Fibroblast of lung (primary cell): ENCODE data around the gene CD300LB. TPM values are rescaled to one million over a fixed set of nuclear protein-coding genes. Genes with fewer than 3 reads are reported as not detected.

ENCODE experiments used
- DNase-seq, 2 donors: peaks; one replicate each; pipeline versions ENCODE4 v3.0.0 to v3.0.0-alpha.2; 2010; ENCODE audit warnings: low read depth in 2 of 2
- H2AFZ ChIP-seq: 2 replicates; pipeline ENCODE4 v1.5.1; 2012; ENCODE audit warnings: low read length, control low read depth, inconsistent platforms
- H3K27ac ChIP-seq: 2 replicates; pipeline ENCODE4 v1.5.1; 2011; ENCODE audit warnings: low read length, control low read depth; ENCODE audit not compliant: insufficient read depth
- H3K27me3 ChIP-seq: 2 replicates; pipeline ENCODE4 v1.5.1; 2011; ENCODE audit warnings: mild to moderate bottlenecking, low read length; ENCODE audit not compliant: control insufficient read depth, insufficient read depth
- H3K36me3 ChIP-seq: 2 replicates; pipeline ENCODE4 v1.5.1; 2011; ENCODE audit warnings: low read length; ENCODE audit not compliant: control insufficient read depth, insufficient read depth
- H3K4me1 ChIP-seq: 2 replicates; pipeline ENCODE4 v1.5.1; 2011; ENCODE audit warnings: low read length; ENCODE audit not compliant: control insufficient read depth, insufficient read depth; ENCODE audit errors: extremely low read depth
- H3K4me2 ChIP-seq: 2 replicates; pipeline ENCODE4 v1.5.1; 2011; ENCODE audit warnings: low read length, control low read depth; ENCODE audit not compliant: insufficient read depth; ENCODE audit errors: extremely low read depth
- H3K4me3 ChIP-seq, 4 experiments: fragments of 200-600 bp in 1 of 4; sonication (generic) in 1 of 4; replicated peaks in 1 of 4; 2 replicates each; pipeline ENCODE4 v1.5.1; 2011 to 2016; ENCODE audit warnings: low read length in 4 of 4, low read depth in 3 of 4, mild to moderate bottlenecking in 3 of 4, control low read depth in 2 of 4, inconsistent platforms in 1 of 4, mixed read lengths in 1 of 4; ENCODE audit not compliant: insufficient read depth in 1 of 4; ENCODE audit errors: control extremely low read depth in 1 of 4
- H3K79me2 ChIP-seq: 2 replicates; pipeline ENCODE4 v1.5.1; 2012; ENCODE audit warnings: mild to moderate bottlenecking, low read length, inconsistent platforms; ENCODE audit not compliant: control insufficient read depth, insufficient read depth
- H3K9ac ChIP-seq: 2 replicates; pipeline ENCODE4 v1.5.1; 2011; ENCODE audit warnings: mild to moderate bottlenecking, low read length, control low read depth; ENCODE audit not compliant: insufficient read depth
- H3K9me3 ChIP-seq: 2 replicates; pipeline ENCODE4 v1.5.1; 2012; ENCODE audit warnings: low read depth, low read length; ENCODE audit not compliant: control insufficient read depth, insufficient read depth
- H4K20me1 ChIP-seq: 2 replicates; pipeline ENCODE4 v1.5.1; 2011; ENCODE audit warnings: low read length; ENCODE audit not compliant: control insufficient read depth, insufficient read depth; ENCODE audit errors: extremely low read depth
- CTCF ChIP-seq, 2 donors: IDR thresholded peaks in 1 of 2; conservative IDR thresholded peaks in 1 of 2; 1 replicate in 1 of 2; 2 replicates in 1 of 2; pipeline ENCODE4 v1.5.1; 2011 to 2012; ENCODE audit warnings: low read length in 2 of 2, control low read depth in 1 of 2, inconsistent platforms in 1 of 2, low read depth in 1 of 2, mild to moderate bottlenecking in 1 of 2
- EZH2 ChIP-seq: IDR thresholded peaks from 2 replicates; pipeline ENCODE4 v1.5.1; 2012; ENCODE audit warnings: low read length, control low read depth, mild to moderate bottlenecking; ENCODE audit errors: missing control alignments
- polyA plus RNA-seq, 2 donors: library from polyadenylated mRNA; depleted of rRNA in 1 of 2; stranded (reverse) in 1 of 2; unstranded in 1 of 2; fragments of >200 nt; gene quantifications; 2 replicates each; pipeline ENCODE4 v1.2.1, GENCODE V29; 2011 to 2012; ENCODE audit warnings: missing spikeins in 1 of 2
- total RNA-seq: library from RNA; depleted of rRNA; stranded (reverse); fragments of >200 nt; gene quantifications from 2 replicates; pipeline ENCODE4 v1.2.1, GENCODE V29; 2014

Gene CD300LB
- total and polyA plus RNA-seq, 2 donors (not counting 1 experiment from before 2014, with no cell fraction given) = not detected

DNA sequence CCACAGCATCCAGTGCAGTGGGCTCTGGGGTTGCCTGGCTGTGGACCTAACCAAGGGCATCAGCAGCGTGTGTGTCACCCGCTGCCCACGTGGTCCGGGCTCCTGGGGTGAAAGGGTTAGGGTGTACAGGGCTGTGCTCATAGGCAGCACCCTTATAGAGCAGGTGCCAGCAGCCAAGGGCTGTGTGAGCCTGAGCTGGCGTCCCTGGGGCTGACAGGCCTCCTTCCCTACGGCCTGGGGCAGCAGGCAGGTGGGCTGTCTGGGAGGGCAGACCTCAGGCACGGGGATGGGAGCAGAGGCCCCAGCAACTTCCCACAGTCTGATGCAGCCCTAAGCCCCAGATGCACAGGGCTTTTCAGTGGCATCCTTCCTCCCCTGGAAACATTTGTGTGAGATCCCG lies 51.0 kb downstream of the CD300LB start:
- no peak overlapping the region for H3K4me3 ChIP-seq
- no peak for DNase-seq
- H3K36me3 ChIP-seq = no peaks in the 10 kb centered on the region
- no peaks in the 10 kb centered on the region for H3K4me1 ChIP-seq
- no peak overlapping the region for H3K9ac ChIP-seq
- H4K20me1 ChIP-seq = no peaks in the 10 kb centered on the region
- no peak overlapping the region for H3K27ac ChIP-seq
- TF ChIP-seq CTCF (conservative IDR thresholded peaks at IDR 0.05 in 1 of 2, IDR thresholded peaks at IDR 0.05 in 1 of 2; ENCODE audit: low read depth in 1 of 2, low read length in 2 of 2) = no peak
- no peak for TF ChIP-seq EZH2
- H3K79me2 ChIP-seq = no peaks in the 10 kb centered on the region
- H3K9me3 ChIP-seq = no peaks in the 10 kb centered on the region
- H3K4me2 ChIP-seq = no peak overlapping the region
- no peak overlapping the region for H2AFZ ChIP-seq
- H3K27me3 ChIP-seq = no peaks in the 10 kb centered on the region

- H3K4me2 ChIP-seq = no peak overlapping the region
- H3K4me3 ChIP-seq = no peak overlapping the region
- no peaks in the 10 kb centered on the region for H4K20me1 ChIP-seq
- no peaks in the 10 kb centered on the region for H3K4me1 ChIP-seq
- no peaks in the 10 kb centered on the region for H3K27me3 ChIP-seq
- H2AFZ ChIP-seq = no peak overlapping the region
- DNase-seq = no peak
- H3K36me3 ChIP-seq = no peaks in the 10 kb centered on the region
- TF ChIP-seq CTCF (conservative IDR thresholded peaks at IDR 0.05 in 1 of 2, IDR thresholded peaks at IDR 0.05 in 1 of 2; ENCODE audit: low read depth in 1 of 2, low read length in 2 of 2) (no peak), EZH2 (no peak)
- H3K9ac ChIP-seq = no peak overlapping the region
- H3K79me2 ChIP-seq = no peaks in the 10 kb centered on the region
- no peak overlapping the region for H3K27ac ChIP-seq
- H3K9me3 ChIP-seq = no peaks in the 10 kb centered on the region
These were observed 52.7 kb downstream of the CD300LB start for GRCh38 chr17:74478420-74479100.

DNA sequence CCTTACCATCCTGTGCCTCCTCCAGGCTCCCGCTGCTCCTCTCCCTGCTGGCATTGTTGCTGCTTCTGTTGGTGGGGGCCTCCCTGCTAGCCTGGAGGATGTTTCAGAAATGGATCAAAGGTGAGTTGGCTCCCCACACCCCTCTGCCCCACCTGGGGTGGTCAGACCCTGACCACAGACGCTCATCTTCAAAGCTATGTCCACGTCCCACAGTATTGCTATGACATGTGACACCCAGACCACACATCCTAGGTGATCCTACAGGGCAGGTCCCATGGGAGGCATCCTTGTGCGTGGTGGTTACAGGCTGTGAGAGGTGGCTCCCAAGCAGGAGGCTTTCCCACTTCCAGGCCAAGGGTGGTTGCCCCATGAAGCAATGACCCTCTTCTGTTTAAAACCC lies 53.9 kb downstream of the CD300LB start:
- Histone ChIP-seq H3K4me2 (no peak overlapping the region), H3K36me3 (no peaks in the 10 kb centered on the region), H4K20me1 (no peaks in the 10 kb centered on the region), H3K27me3 (no peaks in the 10 kb centered on the region), H3K79me2 (no peaks in the 10 kb centered on the region), H3K9ac (no peak overlapping the region), H2AFZ (no peak overlapping the region), H3K9me3 (no peaks in the 10 kb centered on the region), H3K4me3 (no peak overlapping the region), H3K4me1 (no peaks in the 10 kb centered on the region), H3K27ac (no peak overlapping the region)
- TF ChIP-seq EZH2 (no peak), CTCF (conservative IDR thresholded peaks at IDR 0.05 in 1 of 2, IDR thresholded peaks at IDR 0.05 in 1 of 2; ENCODE audit: low read depth in 1 of 2, low read length in 2 of 2) (no peak)
- DNase-seq = no peak
